Esophagus muscularis mucosa (tissue), 4 donors: ENCODE measurements around the gene SPPL2B. TPM values are rescaled to one million over a fixed set of nuclear protein-coding genes. Genes with fewer than 3 reads are reported as not detected.
A peak's percentile ranks its signal among the peaks of the same experiment; 100 is the strongest.
"Not testable (repeated sequence)": the region's sequence is repeated elsewhere in the genome, so short reads cannot be mapped to it uniquely, and the experiment has no call there.

ENCODE experiments used
- DNase-seq: peaks from one replicate; pipeline ENCODE4 v3.0.0-alpha.2; 2017; ENCODE audit errors: extremely low spot score
- H3K27ac ChIP-seq, 4 donors: fragments of 200-600 bp; sonication (generic); replicated peaks in 1 of 4; 1 replicate in 3 of 4; 2 replicates in 1 of 4; pipeline ENCODE4 v1.5.1; 2016 to 2019; ENCODE audit warnings: mild to moderate bottlenecking in 1 of 4
- H3K27me3 ChIP-seq, 4 donors: fragments of 200-600 bp; sonication (generic); one replicate each; pipeline versions ENCODE4 v1.5.1 to v1.6.0; 2016 to 2019
- H3K36me3 ChIP-seq, 4 donors: fragments of 200-600 bp; sonication (generic); one replicate each; pipeline ENCODE4 v1.5.1; 2016 to 2019
- H3K4me1 ChIP-seq, 4 donors: fragments of 200-600 bp; sonication (generic); one replicate each; pipeline ENCODE4 v1.5.1; 2016 to 2019
- H3K4me3 ChIP-seq, 4 donors: fragments of 200-600 bp; sonication (generic); 1 replicate in 2 of 4; 2 replicates in 2 of 4; pipeline ENCODE4 v1.5.1; 2016 to 2019; ENCODE audit warnings: mild to moderate bottlenecking in 4 of 4, moderate library complexity in 1 of 4
- H3K9me3 ChIP-seq, 4 donors: fragments of 200-600 bp; sonication (generic); 1 replicate in 3 of 4; 2 replicates in 1 of 4; pipeline ENCODE4 v1.5.1; 2016 to 2019
- CTCF ChIP-seq, 3 experiments: fragments of 200-600 bp in 2 of 3; fragments of 450-650 bp in 1 of 3; sonication (generic) in 2 of 3; IDR thresholded peaks; one replicate each; pipeline ENCODE4 v1.5.1; 2017 to 2019; ENCODE audit warnings: antibody characterized with exemption in 3 of 3, mild to moderate bottlenecking in 2 of 3, moderate library complexity in 1 of 3
- EP300 ChIP-seq: sonication (generic); formaldehyde crosslinking; IDR thresholded peaks from one replicate; pipeline ENCODE4 v1.6.1; 2017; ENCODE audit warnings: antibody characterized with exemption
- POLR2A ChIP-seq: fragments of 450-650 bp; IDR thresholded peaks from one replicate; pipeline ENCODE4 v1.6.1; 2017; ENCODE audit warnings: antibody characterized with exemption, moderate library complexity, mild to moderate bottlenecking, low read depth
- POLR2AphosphoS5 ChIP-seq, 2 donors: sonication (generic); formaldehyde crosslinking; IDR thresholded peaks; one replicate each; pipeline ENCODE4 v1.6.1; 2017; ENCODE audit warnings: antibody characterized with exemption in 2 of 2
- WGBS: methylation state at CpG from one replicate; pipeline ENCODE4 v1.1.5; 2018; 5-methylcytosine and 5-hydroxymethylcytosine counted together
- intact Hi-C: fragments of 100-400 bp; cut with DNase I; formaldehyde crosslinking; loops from one replicate; pipeline ENCODE4 v1.15.1; 2023
- total RNA-seq, 4 donors: library from RNA; depleted of rRNA; stranded (reverse); fragments of >200 nt; gene quantifications; one replicate each; pipeline versions ENCODE4 v1.1.0 to v1.2.1, GENCODE V29; 2016

The SPPL2B gene, protein sequence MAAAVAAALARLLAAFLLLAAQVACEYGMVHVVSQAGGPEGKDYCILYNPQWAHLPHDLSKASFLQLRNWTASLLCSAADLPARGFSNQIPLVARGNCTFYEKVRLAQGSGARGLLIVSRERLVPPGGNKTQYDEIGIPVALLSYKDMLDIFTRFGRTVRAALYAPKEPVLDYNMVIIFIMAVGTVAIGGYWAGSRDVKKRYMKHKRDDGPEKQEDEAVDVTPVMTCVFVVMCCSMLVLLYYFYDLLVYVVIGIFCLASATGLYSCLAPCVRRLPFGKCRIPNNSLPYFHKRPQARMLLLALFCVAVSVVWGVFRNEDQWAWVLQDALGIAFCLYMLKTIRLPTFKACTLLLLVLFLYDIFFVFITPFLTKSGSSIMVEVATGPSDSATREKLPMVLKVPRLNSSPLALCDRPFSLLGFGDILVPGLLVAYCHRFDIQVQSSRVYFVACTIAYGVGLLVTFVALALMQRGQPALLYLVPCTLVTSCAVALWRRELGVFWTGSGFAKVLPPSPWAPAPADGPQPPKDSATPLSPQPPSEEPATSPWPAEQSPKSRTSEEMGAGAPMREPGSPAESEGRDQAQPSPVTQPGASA
- 10 to 100 TPM; 25.0 to 42.4 (median 29.9) TPM for total RNA-seq

- no peaks in the 10 kb centered on the region for H3K27me3 ChIP-seq
- H3K4me3 ChIP-seq = peak within 1 kb of the TSS; percentile 87 to 100 (median 92)
- intact Hi-C loops = loop anchor here (5.0 kb wide), 2 partner anchors 51 to 176 kb away; partner anchors contain the start of gene AP3D1
- peak within 1 kb of the TSS; percentile 76 to 85 (median 81) for H3K27ac ChIP-seq
- H3K4me1 ChIP-seq = peaks cover 55 to 74% (median 67%) of the 10 kb centered on the region in 4 donors
- peaks cover under 1 to 27% (median 24%) of the 10 kb centered on the region in 4 donors for H3K36me3 ChIP-seq
- no peaks in the 10 kb centered on the region for H3K9me3 ChIP-seq
- TF ChIP-seq POLR2AphosphoS5 (IDR thresholded peaks at IDR 0.05) (peak; percentile 86 to 96), POLR2A (no peak), CTCF (IDR thresholded peaks at IDR 0.05) (peak in 1 of 3 experiments; percentile 34), EP300 (no peak)
- WGBS = 0% methylated on average over 22 of the region's 89 CpGs
- peak; percentile 97 for DNase-seq
Observed at GRCh38 chr19:2328401-2329148, at the start of gene SPPL2B, which contains the start of gene LSM7. Gene SPPL2B (plus strand): TSS chr19:2328684. CDS start chr19:2328710, 26 bp downstream. Gene LSM7 (minus strand): TSS chr19:2328586. CDS start chr19:2328566, 20 bp downstream.

- Histone ChIP-seq H3K36me3 (peaks cover 0 to 13% (median 9%) of the 10 kb centered on the region in 4 donors), H3K9me3 (no peaks in the 10 kb centered on the region), H3K27ac (no peak overlapping the region), H3K4me3 (no peak overlapping the region), H3K4me1 (peaks cover 9 to 37% (median 27%) of the 10 kb centered on the region in 4 donors), H3K27me3 (no peaks in the 10 kb centered on the region)
- no peak for TF ChIP-seq EP300
- TF ChIP-seq POLR2AphosphoS5 (IDR thresholded peaks at IDR 0.05) = no peak
- no peak for TF ChIP-seq CTCF (IDR thresholded peaks at IDR 0.05)
- no peak for TF ChIP-seq POLR2A
- intact Hi-C loops = no loop called here
- WGBS = 84% methylated on average over 16 of the region's 26 CpGs
- no peak for DNase-seq
Observed at GRCh38 chr19:2280633-2281264, 47.7 kb upstream of the SPPL2B start.

DNA sequence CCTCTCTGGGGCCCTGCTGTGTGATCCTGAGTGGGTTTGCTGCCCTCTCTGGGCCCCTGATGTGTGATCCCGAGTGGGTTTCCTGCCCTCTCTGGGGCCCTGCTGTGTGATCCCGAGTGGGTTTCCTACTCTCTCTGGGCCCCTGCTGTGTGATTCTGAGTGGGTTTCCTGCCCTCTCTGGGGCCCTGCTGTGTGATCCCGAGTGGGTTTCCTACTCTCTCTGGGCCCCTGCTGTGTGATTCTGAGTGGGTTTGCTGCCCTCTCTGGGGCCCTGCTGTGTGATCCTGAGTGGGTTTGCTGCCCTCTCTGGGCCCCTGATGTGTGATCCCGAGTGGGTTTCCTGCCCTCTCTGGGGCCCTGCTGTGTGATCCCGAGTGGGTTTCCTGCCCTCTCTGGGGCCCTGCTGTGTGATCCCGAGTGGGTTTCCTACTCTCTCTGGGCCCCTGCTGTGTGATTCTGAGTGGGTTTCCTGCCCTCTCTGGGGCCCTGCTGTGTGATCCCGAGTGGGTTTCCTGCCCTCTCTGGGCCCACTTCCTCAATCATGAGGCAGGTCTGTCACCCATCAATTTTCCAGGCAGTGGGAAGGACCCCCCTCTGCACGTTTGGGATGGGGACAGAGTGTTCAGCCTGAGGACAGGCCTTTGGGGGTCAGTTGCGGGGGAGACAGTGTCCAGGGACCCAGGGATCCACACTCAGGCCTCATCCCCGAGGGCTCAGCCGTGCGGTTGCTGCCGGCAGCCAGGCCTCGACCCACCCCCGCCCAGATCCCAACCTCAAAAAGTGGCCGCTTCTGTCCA, 47.0 kb upstream of the SPPL2B start:
- H3K27me3 ChIP-seq, DNase-seq, H3K36me3 ChIP-seq, H3K9me3 ChIP-seq, intact Hi-C loops: not testable (repeated sequence)
- Histone ChIP-seq H3K27ac (peak overlapping the region in 3 of 4 donors; percentile 28 to 47 (median 44)), H3K4me1 (peaks cover 9 to 30% (median 20%) of the 10 kb centered on the region in 4 donors), H3K4me3 (peak overlapping the region; percentile 47 to 56 (median 48))
- 28% methylated on average over 7 of the region's 16 CpGs for WGBS

DNA sequence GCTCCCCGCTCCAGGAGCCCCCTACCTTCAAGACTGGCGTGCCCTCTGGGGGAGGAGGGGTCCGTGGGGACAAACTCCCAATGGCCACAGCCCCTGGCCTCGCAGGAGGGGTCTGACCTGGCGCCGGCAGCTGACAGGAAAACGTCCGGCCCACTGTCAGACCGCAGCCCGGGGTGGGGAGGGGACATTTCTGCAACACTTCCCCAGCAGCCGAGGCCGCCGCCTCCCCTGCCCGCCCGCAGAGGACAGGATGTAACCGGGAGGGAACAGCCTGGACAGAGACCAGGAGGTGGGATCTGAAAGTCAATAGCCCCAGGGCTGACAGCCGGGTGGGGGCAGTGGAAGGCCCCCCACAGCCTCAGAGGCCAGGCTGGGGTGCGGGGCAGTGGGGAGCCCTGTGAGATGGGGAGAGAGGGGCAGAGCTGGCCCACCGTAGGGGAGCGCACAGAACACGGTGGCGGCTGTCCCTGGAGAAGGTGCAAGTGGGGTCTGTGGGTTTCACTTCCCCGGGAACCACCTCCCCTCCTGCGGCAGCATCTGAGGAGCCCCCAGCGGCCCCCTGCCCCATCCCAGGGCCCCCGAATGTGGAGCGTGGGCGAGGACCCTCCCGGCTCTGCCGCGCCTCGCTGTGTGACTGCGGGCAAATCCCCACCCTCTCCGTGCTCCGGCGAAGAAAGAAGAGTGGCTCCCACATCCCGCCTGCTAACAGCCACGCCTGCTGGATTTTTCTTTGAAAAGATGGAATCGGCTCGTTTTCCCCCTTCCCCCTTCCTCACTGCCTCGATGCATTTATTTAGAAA, 46.2 kb upstream of the SPPL2B start, which contains the start of gene PEAK3:
TSS of gene PEAK3 (minus strand) at position 114 of the 800 bp plus-strand sequence. CDS start 1,244 bp downstream, outside the sequence.
- DNase-seq = peak; percentile 96
- Histone ChIP-seq H3K36me3 (no peaks in the 10 kb centered on the region), H3K27me3 (no peaks in the 10 kb centered on the region), H3K9me3 (no peaks in the 10 kb centered on the region), H3K27ac (peak within 1 kb of the TSS in 3 of 4 donors; percentile 28 to 47 (median 44)), H3K4me1 (peaks cover 9 to 26% (median 16%) of the 10 kb centered on the region in 4 donors), H3K4me3 (peak within 1 kb of the TSS; percentile 47 to 56 (median 48))
- WGBS = 10% methylated on average over 26 of the region's 41 CpGs
- TF ChIP-seq POLR2AphosphoS5 (IDR thresholded peaks at IDR 0.05) = peak in 1 of 2 donors; percentile 62
- no peak for TF ChIP-seq EP300
- intact Hi-C loops = no loop called here
